ENCODE results near the gene ARSJ.

Gene ARSJ

DNA sequence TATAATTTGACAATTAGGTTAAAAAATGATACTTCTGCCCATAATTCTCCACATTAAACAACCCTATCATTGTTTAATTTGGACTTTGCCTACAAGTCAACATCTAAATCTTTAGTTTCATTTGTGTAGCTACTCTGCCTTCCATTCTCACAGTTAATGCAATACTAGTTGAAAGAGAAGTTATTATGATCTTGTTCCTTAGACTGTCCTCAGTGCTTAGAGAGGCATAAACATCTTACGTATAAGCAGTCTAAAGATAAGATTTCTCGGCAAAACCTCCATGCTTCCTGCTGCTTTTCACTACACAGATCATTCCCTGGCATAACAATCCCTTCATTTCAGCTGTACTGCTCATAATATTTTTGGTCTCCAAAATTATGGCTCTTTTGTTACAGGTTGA, 112.8 kb downstream of the ARSJ start:
- no peak for FAIRE-seq

DNA sequence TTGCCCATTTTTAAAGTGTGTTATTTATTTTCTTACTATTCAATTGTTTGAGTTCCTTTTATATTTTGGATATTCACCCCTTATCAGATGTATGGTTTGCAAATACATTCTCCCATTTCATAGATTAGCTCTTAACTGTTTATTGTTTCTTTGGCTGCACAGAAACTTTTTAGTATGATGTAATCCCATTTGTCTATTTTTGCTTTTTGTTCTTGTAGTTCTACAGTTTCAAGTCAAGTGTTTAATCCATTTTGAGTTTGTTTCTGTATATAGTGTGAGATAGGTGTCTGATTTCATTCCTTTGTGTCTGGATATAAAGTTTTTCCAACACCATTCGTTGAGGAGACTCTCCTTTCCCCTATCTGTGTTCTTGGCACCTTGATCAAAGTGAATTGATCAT, 120.5 kb downstream of the ARSJ start:
- DNase-seq (ENCODE audit: extremely low spot score, insufficient read length, low read depth), result no peak
- FAIRE-seq, result no peak

More for the DNA sequence above, 112.8 kb downstream of the ARSJ start:
- DNase-seq (ENCODE audit: extremely low spot score, insufficient read length, low read depth), result no peak

- DNase-seq (ENCODE audit: extremely low spot score, insufficient read length, low read depth) (no peak), FAIRE-seq (no peak)
Observed at GRCh38 chr4:113851816-113852215, 127.6 kb downstream of the ARSJ start.
